Skeletal muscle cell (primary cell): Measurements from ENCODE around the gene DBH.

Experiments
- DNase-seq: peaks from one replicate; pipeline ENCODE4 v3.0.0-alpha.2; 2010; ENCODE audit warnings: low read depth
- H3K4me3 ChIP-seq: 2 replicates; pipeline ENCODE4 v1.5.1; 2011; ENCODE audit warnings: low read depth, mild to moderate bottlenecking, control low read depth, low read length, moderate library complexity

The DBH gene

DNA sequence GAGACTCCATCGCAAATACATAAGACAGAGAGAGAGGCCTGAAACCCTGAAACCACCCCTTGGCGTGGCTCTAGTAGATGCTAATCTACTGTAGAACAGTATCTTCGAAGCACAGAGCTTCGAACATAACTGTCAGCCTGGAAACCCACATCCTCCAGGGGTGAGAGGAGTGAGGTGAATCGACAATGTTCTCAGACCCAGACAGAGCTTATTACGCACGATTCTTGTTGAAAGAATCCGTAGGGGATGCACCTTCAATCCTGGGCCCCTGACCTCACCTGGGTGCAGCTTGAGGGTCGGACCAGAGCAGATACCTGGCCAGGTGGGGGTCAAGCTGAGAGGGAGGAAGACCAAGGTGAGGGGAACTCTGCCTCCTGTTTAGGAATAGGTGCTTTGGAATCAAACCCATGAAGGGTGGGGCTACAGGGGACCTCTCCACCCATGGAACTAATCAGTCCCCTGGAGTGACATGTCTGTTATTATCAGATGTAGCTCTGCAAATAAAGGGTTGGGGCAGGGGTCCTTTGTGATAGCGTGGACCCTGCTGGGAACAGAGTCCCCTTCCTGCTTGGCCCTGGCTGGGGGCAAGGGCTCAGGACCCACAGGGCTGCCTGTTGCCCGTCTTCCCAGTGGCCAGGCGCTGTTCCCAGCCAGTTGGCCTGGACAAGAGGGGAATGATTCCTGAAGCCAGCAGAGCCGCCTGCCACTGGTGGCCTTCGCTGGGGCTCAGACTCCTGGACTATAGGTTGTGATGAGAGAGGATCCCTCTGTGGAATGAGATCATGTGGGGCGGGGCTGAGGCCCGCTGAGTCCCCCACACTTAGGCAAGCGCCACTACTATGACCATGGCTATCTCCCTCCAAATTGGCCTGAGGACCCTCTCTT is 41.2 kb downstream of the DBH start:
- no peak for DNase-seq
- H3K4me3 ChIP-seq, result no peak overlapping the region

DNA sequence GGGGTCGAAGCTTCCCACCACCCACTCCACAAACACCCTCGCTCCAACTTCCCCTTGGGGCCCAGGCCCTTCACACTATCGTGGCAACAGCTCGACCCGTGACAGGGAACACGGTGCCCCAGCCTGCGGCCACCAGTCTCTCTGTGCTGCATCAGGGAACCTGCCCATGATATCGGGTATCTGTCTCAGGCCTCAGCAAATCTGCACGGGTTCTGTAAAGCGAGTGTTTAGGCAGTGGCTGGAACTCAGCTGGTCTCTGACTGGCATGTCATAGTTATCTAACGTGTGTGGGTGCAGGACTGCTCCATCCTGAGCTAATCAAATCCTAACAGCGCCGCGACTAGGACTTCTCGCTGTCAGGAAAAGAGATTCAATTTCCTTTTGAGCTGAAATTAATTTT is 42.9 kb downstream of the DBH start:
- DNase-seq, result no peak

DNA sequence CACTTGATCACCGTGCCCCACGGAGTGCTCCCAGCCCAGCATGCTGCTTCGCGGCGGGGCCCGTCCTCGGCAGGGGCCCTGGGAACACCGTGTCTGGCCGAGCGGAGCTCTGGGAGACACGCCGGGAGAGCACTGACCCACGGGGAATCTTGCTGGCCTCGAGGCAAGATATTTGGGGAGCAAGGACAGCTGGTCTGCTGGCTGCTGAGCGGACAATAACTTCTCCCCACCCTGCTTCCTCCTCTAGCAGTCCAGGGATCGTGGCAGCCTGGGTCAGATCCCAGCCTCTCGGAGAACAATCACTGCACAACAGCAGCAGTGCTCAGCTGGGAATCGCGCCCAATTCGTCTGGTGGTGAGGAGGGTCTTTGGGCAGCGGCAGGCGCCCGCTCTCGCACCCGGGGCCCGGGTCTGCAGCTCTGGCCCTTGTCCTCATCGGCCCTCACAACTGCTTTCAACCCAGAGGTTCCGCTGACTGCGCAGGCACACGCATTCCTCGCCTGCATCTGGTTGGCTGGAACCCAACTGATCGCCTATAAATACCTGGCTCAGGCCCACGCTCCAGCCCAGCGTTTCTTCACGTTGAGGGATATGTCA is 43.4 kb downstream of the DBH start:
- no peak for DNase-seq
- no peak overlapping the region for H3K4me3 ChIP-seq

More for the DNA sequence above, 42.9 kb downstream of the DBH start:
- H3K4me3 ChIP-seq, result no peak overlapping the region

DNA sequence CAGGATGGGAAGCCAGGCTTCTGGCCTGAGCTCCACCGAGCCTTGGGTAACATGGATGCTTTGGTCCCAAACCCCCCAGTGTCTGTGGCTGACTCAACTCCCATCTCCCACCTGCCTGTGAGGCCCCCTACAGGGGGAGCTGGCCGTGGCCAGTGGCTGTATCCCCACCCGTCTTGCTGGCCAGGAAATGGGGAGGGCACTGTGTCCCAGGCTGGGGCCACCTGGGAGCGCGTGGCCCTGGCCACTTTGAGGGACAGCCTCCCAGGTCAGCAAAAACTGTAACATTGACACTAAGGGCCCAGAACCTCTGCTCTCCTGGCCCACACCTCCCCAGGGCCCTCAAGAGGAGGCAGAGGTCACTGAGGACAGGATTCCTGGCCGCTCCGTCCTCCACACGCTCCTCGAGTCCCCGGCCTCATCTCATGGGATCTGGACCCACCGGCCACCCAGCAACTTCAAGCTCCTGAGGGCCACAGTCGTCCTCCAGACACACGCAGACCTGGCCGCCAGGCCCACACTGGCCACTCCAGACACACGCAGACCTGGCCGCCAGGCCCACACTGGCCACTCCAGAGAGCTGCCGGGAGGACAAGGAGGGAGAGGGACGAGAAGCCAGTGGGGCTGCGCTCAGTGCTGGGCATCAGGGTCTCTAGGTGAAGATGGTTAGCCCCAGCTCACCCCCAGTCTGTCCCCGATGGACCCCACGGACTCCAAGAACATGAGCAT is 44.2 kb downstream of the DBH start:
- DNase-seq, result no peak
- no peak overlapping the region for H3K4me3 ChIP-seq

DNA sequence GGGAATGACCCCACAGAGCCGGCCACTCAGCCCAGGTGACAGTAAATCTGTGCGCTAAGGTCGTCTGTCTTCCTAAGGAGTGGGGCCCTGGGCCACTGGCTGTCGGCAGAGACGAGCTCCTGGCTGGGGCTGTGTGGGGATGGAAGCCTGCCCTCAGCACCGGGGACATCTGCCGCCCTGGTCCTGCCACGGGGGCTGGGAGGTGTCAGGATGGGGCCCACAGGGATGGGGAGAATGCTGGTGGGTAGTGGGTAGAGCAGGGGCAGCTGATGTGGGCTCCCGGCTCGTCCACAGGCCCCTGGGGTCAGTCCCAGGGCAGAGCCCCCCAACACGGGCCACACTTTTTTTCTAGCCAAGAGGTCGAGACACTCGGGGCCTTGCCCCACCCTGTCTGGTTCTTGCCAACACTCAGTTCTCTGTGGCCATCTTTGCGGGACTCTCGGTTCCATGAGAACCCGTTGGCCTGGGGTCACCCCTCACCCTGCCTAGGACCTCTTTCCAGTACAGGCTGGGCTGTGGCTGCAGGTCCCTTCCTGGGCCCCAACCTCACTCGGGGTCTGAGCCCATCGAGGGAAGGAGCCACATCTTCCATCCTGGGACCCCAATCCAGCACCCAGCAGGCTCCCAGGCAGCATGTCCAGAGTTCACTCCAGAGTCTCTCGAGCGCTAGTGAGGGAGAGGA is 45.0 kb downstream of the DBH start:
- H3K4me3 ChIP-seq, result no peak overlapping the region
- DNase-seq, result no peak

DNA sequence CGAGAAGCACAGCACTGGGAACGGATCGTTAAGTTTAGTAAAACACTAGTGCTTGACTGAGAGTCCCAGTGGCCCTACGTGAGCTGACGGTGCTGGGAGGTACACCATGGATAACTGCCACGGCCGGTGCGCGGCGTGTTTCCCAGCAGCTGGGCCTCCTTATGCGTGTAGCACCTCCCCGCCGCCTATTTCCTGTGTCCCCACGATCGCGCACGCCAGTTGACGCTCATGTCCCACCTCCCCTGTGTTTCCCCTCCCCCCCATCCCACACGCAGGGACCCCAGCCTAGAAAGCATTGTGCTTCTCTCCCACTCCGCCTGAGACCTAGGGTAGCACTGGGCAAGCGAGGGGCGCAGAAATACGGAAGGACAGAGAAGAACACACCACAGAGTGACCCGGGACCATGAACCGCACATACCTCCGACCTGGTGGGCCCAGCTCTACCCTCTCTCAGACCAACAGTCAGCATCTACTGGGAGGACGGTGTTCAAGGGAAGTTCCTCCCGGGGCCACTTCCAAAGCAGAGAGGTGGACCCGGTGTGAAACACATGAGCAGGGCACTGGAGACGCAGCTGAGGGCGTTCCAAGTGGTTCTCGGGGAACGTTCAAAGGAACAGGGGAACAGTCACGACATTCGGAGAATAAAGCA is 45.6 kb downstream of the DBH start:
- DNase-seq, result no peak
- H3K4me3 ChIP-seq, result no peak overlapping the region

GRCh38 chr9:133682818-133683585 is 46.8 kb downstream of the DBH start:
- no peak overlapping the region for H3K4me3 ChIP-seq
- no peak for DNase-seq

- DNase-seq, result no peak
- H3K4me3 ChIP-seq, result no peak overlapping the region
These were observed 47.5 kb downstream of the DBH start for GRCh38 chr9:133683586-133684120.

DNA sequence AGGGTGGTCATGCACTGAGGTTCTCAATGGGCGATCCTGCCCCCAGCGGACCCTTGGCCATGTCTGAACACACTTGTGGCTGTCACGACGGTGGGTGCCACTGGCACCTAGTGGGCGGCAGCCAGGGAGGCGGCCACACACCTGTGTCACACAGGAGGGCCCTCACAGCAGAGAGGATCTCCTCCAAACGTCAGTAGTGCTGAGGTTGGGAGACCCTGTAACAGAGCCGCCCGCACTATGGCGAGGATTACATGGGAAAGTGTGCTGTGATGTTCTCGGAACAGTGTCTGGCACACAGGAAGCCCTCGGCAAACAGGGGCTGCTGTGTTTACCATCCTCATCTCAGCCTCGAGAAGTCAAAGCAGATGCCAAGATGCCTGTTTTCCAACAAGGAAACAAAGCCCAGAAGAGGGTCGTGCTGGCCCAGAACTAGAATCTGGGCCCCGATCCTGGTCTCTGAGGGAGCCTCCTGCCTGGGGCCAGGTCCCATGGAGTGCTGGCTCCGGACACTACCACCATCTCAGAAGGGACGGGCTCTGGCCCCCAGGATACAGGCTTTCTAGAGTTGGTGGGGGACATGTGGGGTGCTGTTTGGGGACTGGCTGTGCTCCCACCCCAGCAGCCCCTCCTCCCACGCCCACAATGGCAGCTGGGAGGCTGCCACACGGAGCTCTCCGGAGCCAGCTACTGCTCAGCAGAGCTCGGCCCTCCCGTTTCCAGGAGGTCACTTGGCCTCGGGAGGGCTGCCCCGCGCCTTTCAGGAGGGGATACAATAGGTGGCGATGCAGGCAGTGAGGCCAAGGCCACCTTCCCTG is 48.2 kb downstream of the DBH start:
- DNase-seq, result no peak
- no peak overlapping the region for H3K4me3 ChIP-seq

GRCh38 chr9:133684936-133685361 is 48.8 kb downstream of the DBH start:
- DNase-seq, result no peak
- no peak overlapping the region for H3K4me3 ChIP-seq

GRCh38 chr9:133685653-133686609 is 49.8 kb downstream of the DBH start:
- no peak for DNase-seq
- H3K4me3 ChIP-seq, result no peak overlapping the region

GRCh38 chr9:133686642-133687575 is 50.7 kb downstream of the DBH start:
- no peak overlapping the region for H3K4me3 ChIP-seq
- DNase-seq, result no peak

- no peak overlapping the region for H3K4me3 ChIP-seq
- no peak for DNase-seq
These were observed 51.9 kb downstream of the DBH start for GRCh38 chr9:133687856-133688761.

GRCh38 chr9:133689151-133689763 is 53.1 kb downstream of the DBH start:
- no peak for DNase-seq

More at GRCh38 chr9:133689151-133689763, 53.1 kb downstream of the DBH start:
- H3K4me3 ChIP-seq, result no peak overlapping the region
